ENCODE results near the gene IMP4.
"Not testable (repeated sequence)": the region's sequence is repeated elsewhere in the genome, so short reads cannot be mapped to it uniquely, and the experiment has no call there.

Gene IMP4, protein sequence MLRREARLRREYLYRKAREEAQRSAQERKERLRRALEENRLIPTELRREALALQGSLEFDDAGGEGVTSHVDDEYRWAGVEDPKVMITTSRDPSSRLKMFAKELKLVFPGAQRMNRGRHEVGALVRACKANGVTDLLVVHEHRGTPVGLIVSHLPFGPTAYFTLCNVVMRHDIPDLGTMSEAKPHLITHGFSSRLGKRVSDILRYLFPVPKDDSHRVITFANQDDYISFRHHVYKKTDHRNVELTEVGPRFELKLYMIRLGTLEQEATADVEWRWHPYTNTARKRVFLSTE

DNA sequence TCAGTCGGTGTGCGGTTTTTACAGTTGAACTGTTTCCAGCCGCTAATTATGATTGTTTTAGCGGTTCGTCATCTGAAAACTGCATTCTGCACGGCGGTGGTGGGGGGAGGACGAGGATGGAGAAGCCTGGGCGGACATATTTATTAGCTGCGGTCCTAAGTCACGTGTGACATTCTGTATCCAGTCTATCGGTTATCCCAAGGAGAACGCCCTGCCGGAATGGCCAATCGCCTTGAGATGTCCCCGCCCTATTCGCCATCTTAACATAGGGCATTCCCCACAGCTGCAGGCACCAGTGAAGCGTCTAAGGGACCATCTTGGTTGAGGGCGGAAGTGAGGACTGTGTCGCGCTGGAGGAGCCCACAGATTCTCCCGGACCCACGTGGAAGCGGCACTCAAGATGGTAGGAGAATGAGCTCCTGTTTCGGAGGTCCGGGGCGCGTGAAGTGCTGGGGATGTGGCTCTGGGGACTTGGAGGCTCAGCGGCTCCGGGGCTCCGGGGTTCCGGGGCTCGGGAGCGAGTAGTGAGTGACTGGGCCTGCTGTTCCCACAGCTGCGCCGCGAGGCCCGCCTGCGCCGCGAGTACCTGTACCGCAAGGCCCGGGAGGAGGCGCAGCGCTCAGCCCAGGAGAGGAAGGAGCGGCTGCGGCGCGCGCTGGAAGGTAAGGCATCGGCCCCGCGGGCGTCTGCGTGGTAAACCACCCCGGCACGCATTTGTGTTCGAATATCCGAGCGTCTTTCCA is at the start of gene IMP4:
TSS of gene IMP4 (plus strand) at position 365 of the 743 bp plus-strand sequence. CDS start at position 401, 36 bp downstream.
- peak; percentile 85 for DNase-seq (ENCODE audit: low spot score)

DNA sequence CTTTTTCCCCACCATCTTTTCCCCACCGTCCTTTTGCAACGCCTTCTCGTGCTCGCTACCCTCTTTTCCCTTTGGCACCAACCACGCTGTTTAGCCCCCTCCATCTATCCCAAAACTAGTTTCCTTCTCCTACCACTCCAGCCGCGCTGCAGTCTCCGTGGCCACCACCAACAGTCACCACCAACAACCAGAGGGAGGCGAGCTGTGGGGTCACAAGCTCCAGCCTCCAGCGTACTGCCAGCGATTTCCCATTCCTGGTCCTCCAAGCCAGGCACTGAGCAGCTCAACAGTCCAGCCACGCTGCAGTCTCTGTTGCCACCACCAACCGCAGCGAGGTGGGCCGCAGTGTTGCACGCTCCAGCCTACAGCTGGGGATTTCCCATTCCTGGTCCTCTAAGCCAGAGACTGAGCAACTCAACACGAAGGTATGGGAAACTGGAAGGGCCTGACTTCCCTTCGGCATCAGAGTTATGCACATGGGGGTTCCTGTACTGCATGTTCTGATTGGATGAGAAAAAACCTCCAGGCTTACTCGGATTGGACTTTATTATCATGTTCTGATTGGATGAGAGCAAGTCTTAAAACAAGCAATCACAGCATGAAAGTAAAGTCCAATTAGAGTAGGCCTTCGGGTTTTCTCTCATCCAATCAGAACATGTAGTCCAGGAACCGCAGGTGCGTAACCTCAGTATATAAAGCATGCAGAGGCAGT is 42.3 kb upstream of the IMP4 start:
- DNase-seq (ENCODE audit: low spot score): no peak

DNA sequence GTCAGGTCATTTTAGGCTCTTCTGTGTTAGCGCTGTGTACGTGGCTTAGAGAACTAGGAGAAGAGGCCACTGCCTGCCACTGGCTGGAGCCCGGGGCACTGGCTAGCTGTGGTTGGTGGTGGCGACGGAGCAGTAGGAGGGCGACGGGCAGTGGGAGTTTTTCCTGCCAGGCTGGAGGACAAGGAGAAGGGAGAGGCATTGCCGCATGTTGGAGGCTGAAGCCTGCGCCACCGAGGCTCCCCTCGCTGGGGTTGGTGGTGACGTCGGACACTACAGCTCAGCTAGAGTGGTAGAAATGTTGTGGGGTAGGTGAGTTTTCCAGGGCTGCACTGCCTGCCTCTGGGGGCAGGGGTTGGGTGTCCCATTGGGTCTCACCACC is 41.7 kb upstream of the IMP4 start:
- no peak for DNase-seq (ENCODE audit: low spot score)

DNA sequence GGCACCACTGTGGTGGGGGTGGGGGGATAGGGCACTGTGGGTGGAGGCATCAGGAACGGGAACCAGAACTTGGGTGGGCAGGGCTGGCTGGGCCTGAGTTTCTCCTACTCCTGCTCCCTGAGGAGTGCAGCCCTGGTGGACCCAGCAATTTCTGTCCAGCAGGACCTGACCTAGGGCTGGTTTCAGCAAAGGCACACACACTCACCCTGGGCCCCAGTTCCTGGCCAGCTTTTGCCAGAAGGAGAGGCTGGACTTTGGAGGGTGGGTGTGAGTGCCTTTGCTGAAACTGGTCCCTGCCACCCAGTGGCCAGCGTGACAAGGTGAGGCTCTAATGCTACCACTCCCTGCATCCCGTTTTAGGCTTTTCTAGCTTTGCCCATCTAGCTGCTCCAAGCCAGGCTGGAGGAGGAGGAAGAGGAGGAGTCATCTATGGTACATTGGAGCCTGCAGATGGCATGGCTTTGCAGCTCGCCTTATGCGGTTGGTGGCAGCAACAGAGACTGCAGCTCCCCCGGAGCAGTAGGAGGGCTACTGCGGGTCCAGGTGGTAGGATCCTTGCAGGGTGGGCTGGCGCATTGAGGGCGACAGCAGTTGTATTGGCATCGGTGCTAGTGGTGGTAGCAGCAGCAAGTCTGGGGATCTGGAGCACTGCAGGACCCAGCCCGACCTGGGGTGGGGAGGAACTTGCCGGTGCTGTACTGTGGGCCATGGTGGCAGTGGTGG is 40.4 kb upstream of the IMP4 start:
- DNase-seq (ENCODE audit: low spot score): no peak

DNA sequence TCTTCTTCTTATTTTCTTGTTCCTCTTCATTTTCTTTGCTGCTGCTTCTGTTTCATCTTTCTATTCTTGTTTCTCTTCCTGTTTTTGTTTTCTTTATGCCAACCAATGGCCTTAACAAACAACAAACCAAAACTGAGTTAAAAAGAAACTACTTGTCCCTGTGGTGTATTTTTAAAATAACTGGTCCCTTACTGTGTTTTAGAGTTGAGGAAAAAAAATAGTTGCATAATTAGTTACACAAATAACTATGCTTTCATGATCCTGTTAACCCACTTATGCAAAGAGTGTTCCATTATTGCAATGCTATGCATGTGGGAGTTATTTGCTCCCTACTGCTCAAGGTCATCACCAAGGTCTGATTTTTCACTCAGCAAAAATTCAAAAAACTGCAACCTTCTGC is 39.5 kb upstream of the IMP4 start:
- no peak for DNase-seq (ENCODE audit: low spot score)

DNA sequence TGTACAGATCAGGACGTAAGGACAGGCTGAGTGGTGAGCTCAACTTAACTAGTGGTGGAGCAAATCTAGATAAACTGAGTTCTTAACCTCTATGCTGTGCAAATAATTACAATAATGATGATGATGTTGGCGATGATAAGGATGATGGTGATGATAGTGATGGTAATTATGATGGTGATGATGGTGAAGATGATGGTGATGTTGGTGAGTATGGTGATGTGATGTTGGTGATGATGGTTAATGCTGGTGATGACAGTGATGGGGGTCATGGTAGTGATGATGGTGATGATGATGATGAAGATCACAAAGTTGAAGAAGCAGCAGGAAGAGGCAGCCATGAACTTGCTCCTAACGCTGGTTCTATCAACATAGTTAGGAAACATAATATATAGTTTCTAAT is 38.0 kb upstream of the IMP4 start:
- DNase-seq (ENCODE audit: low spot score): no peak

DNA sequence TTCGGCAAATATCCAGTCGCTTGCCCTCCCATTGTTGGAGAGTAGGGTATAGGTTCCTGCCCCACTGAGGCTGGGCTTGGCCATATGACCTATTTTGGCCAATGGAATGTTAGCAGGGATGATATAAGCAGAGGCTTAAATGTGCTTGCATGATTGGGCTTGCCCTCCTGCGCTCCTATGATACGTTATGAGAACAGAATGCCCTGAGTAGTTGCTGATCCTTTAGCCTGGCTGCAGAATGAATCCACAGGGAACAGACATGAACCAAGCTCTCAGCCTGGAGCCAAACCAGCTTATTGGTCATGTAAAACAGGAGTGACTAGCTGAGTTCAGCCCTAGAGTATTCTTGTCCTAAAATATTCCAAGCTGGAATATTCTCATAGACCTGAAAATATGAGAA is 34.8 kb upstream of the IMP4 start:
- DNase-seq (ENCODE audit: low spot score): no peak

DNA sequence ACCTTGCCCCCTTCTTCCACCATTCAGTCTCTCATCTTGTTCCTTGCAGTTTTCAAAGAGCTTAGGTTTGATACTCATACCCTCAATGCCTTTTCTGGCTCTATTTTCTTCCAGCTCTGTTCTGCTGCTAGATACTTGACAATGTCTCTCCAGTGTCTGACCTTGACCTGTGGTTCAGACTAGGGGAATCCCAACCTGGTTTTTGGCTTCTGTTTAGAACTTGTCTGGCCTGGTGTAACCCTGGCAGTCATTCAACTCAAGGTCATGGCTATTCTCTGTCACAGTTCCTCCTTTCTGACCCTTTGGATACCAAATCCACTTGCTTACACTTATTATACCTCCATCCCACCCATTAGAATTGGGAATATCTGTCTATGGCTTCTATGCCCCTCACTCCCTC is 31.8 kb upstream of the IMP4 start:
- DNase-seq (ENCODE audit: low spot score): no peak

DNA sequence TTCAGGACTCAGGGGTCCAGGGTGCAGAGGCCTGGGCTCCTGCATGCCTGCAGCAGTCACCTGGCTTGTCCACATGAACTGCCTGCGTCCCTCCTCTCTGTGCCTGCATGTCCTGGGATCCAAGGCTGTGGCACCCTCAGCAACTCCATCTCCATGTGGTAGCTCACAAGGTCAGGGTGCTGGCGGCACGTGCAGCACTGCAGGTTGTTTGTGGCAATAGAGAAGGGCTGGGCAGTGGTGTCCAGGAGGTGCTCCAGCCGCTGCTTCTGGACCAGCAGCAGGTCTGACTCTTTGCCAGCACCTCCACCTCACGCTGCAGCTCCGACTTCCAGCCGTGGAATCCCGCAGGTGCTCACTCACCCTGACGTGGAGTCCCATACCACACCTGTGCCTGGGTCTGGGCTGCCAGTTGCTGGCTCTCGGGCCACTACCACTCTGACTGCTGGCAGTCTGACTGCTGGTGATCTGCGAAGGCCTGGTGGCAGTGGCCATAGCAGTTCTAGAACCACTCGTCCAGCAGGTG is 28.8 kb upstream of the IMP4 start:
- DNase-seq (ENCODE audit: low spot score): no peak

DNA sequence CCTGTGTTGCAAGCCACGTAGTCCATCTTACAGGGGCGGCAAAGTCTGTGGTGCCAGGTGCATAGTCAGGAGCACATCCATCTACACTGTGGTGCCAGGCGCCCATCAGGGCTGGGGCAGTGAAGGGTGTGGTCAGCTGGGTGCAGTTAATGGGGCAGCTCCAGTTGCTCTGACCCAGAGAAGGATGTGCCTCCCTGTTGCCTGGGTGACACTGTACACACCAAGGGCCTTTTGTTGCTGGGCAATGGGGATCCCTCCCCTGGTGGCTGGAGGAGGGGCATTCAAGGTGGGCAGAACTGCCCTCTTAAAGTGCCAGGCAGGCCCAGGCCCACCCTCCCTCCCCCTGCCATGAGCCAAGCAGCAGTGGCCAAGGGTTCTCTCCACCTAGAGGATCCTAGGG is 28.3 kb upstream of the IMP4 start:
- DNase-seq (ENCODE audit: low spot score): no peak

DNA sequence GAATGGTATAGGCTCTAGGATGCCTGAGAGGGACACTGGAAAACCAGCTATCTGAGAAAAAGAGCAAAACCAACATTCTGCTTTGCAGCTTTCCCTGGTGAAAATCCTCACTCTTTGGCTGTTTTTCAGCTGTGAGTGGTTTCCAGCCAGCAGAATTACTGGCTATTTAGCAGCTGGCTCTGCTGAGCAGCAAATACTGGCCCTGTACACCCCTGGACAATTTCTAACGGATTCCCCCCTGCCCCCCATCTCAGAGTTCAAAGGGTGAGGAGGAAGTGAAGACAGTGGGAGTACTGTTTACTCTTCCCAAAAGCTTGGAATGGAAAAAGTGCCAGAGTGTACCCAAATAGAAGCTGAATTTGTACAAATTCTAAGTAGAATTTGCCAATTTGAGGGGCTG is 26.1 kb upstream of the IMP4 start:
- no peak for DNase-seq (ENCODE audit: low spot score)

DNA sequence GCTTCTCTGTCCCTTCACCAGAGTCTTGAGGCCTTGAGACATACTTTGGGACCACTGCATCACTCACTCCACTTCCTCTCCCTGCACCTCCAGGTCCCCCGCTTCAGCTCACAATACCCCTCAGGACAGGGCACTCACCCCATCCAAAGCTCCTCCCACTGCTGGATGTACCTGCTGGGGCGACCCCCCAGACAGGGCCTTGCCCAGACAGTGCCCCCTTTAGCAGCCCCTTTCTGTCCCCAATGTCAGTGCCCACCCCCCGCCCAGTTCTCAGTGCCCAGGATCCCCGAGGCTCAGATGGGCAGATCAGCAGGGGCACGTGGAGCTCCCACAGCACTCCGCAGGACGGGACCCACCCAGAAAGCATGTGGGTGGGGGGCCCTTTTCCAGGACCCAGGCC is 23.8 kb upstream of the IMP4 start:
- no peak for DNase-seq (ENCODE audit: low spot score)

DNA sequence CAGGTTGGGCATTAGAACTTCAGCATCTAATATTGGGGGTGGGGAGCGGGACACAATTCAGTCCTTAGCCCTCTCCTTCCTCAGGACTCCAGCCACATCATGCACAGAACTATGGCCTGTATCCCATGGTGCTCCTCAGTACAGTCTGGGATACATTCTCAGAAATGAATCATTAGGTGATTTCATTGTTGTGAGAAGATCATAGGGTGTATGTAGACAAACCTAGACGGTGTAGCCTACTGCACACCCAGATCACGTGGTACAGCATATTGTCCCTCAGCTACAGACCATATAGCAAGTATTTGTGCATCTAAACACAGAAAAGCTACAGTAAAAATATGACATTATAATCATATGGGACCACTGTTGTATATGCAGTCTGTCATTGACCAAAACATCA is 23.2 kb upstream of the IMP4 start:
- no peak for DNase-seq (ENCODE audit: low spot score)

DNA sequence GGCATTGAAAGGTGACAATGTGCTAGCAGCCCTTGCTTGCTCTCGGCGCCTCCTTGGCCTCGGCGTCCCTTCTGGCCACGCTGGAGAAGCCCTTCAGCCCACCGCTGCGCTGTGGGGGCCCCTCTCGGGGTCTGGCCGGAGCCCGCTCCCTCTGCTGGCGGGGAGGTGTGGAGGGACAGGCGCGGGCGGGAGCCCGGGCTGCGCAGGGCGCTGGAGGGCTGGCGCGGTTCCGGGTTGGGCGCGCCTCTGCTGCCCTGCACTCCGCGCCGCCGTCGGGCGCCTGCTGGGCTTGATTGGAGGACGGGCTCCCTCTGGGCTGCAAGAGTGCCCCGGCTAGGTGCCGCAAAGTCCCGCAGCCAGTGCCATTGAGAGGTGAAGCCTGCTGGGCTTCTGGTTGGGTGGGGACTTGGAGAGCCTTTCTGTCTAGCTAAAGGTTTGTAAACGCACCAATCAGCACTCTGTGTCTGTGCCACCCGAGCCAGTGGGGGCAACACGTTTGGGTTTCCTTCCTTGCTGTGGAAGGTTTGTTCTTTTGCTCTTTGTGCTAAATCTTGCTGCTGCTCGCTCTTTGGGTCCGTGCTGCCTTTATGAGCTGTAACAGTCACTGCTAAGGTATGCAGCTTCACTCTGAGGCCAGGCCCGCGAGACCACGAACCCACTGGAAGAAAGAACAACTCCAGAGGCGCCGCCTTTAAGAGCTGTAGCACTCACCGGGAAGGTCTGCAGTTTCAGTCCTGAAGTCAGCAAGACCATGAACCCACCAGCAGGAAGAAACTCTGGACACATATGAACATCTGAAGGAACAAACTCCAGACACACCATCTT is 14.8 kb upstream of the IMP4 start:
- no peak for DNase-seq (ENCODE audit: low spot score)

DNA sequence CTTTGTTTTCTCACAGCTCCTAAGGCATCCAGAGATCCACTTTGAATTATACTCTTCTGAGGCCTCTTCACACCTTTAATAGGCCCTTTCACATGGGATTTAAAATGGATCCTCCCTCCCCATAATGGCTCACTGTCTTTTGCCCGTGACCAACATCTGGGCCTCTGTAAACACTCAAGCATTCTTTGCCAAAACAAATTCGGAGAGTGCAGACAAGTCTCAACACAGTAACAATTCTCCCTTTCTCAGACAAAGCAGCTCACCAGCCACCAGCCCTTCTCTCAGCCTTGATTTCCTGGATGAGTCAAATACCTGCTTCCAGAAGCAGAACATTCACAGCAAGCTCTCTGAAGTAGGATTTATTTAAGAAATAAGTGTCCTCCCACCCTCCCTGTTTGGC is 14.0 kb upstream of the IMP4 start:
- DNase-seq (ENCODE audit: low spot score): no peak

DNA sequence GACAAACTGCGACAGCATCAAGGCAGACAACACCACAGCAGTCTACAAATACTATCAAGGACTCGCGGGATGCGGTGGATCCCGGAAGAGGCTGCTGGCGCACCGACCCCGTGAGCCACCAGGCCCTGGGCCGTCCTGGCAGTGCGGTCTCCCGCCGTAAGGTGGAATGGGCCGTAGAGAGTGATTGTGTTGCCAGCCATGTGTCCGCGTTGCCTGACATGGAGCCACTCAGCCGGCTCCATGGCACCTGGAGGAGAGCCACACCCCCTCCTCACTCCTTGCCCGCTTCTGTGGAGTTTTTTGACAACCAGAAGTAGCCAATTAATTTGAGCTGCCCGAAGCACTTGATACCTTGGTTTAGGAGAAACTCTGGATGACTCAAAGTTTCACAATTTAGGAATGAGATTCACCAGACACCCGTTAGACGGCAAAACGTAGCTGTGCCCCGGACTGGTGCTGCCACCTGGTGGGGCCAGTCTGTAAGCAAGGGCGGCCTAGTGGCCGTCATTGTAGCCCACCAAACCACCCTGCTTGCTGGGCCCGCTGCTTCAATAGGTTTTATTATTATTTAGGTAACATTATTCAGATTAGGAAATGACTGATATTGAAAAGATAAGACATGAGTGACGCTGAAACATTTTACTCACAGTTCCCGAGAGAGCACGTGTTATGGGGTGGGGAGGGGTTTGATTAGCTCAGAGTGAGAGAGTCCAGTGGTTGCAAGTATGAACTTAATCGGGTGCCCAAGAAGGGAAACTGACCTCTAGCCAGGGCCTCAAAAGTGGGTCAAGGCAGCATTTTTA is 10.2 kb upstream of the IMP4 start:
- DNase-seq (ENCODE audit: low spot score): peak; percentile 71

DNA sequence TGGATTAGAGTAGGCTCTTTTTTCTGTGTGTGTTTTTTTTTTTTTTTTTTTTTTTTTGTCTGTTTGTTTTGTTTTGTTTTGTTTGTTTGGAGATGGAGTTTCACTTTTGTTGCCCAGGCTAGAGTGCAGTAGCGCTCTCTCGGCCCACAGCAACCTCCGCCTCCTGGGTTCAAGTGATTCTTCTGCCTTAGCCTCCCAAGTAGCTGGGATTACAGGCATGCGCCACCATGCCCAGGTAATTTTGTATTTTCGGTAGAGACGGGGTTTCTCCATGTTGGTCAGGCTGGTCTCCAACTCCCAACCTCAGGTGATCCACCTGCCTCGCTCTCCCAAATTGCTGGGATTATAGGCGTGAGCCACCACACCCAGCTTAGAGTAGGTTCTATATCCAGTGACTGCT is 9.4 kb upstream of the IMP4 start:
- DNase-seq (ENCODE audit: low spot score): not testable (repeated sequence)

DNA sequence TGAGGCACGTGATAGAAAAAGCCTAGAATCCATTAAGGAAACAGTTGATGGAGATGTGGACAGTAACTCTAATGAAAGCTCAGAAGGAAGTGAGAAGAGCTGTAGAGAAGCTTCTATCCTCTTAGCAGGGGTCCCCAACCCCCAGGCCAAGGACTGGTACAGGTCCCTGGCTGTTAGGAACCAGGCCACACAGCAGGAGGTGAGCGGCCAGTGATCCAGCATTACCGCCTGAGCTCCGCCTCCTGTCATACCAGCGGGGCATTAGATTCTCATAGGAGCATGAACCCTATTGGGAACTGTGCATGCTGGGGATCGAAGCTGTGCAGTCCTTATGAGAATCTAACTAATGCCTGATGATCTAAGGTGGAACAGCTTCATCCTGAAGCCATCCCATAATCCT is 8.7 kb upstream of the IMP4 start:
- DNase-seq (ENCODE audit: low spot score): no peak

DNA sequence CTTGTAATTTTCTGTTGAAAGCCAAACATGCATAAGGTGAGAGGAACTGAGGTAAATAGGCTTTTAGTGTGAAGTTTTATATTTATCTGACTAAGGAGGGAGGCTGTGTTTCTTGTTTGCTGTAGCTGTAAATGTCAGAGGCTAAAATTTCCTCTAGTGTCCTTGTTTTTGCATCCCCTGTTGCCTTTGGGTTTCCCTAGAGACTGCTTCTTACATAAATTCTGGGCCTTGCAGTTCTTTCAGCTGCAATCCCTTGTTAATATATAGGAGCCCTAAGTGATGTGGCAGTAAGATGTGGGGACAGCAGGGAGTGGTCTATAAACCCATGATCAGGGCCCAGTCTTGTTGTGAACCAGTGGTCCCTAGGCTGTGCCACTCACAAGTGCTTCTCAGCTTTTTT is 7.5 kb upstream of the IMP4 start:
- no peak for DNase-seq (ENCODE audit: low spot score)

DNA sequence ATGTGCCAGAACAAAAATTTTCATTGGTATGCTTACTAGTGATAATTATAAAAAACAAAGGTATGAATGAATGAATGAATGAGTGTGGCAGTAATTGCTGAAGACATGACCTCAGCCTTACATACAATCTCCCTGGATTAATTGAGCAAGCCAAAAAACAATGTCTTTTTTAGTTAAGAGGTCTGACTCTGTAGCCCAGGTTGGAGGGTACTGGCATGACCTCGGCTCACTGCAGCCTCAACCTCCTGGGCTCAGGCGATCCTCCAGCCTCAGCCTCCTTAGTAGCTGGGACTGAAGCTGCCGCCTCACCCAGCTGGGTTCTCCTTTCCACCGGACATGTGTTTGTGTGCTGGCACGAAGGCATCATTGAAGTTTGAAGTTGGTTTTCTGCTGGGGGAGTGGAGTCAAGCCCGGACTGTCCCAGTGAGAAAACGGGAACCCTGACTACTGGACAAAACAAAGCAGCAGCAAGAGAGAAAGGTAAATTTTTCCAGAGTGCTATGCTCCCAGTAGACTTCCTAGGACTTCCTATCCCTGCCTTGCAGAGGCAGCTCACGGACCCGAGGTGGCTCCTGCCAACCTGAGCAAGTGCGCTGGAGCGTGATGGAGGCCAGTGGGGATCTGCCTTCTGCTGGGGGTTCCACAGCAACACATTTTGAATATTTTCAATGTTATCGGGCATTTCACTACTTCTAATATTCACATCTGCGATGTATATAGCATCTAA is 6.4 kb upstream of the IMP4 start:
- DNase-seq (ENCODE audit: low spot score): peak; percentile 42

Measured in HuH-7 (cell line).